Hepatocyte (in vitro differentiated cells): ENCODE measurements around the gene AGFG1. TPM values are rescaled to one million over a fixed set of nuclear protein-coding genes. Genes with fewer than 3 reads are reported as not detected.
A peak's percentile ranks its signal among the peaks of the same experiment; 100 is the strongest.

ENCODE experiments used
- DNase-seq: peaks from one replicate; pipeline ENCODE4 v3.0.0-alpha.2; 2016; ENCODE audit warnings: low spot score
- H2AFZ ChIP-seq: fragments of 200-600 bp; sonication (generic); 2 replicates; pipeline ENCODE4 v1.6.0; 2016; ENCODE audit warnings: antibody characterized with exemption, mild to moderate bottlenecking
- H3K27ac ChIP-seq: fragments of 200-600 bp; sonication (generic); 2 replicates; pipeline ENCODE4 v1.5.1; 2016; ENCODE audit warnings: mild to moderate bottlenecking
- H3K27me3 ChIP-seq: fragments of 200-600 bp; sonication (generic); 2 replicates; pipeline ENCODE4 v1.6.1; 2016
- H3K36me3 ChIP-seq: fragments of 200-600 bp; sonication (generic); replicated peaks from 2 replicates; pipeline ENCODE4 v1.5.1; 2016; ENCODE audit warnings: low read depth; ENCODE audit not compliant: insufficient read depth
- H3K4me1 ChIP-seq: fragments of 200-600 bp; sonication (generic); 2 replicates; pipeline ENCODE4 v1.5.1; 2016; ENCODE audit warnings: mild to moderate bottlenecking, moderate library complexity; ENCODE audit not compliant: insufficient read depth
- H3K4me2 ChIP-seq: fragments of 200-600 bp; sonication (generic); 2 replicates; pipeline ENCODE4 v1.6.0; 2016
- H3K4me3 ChIP-seq: fragments of 200-600 bp; sonication (generic); 2 replicates; pipeline ENCODE4 v1.5.1; 2016; ENCODE audit warnings: mild to moderate bottlenecking
- H3K79me2 ChIP-seq: fragments of 200-600 bp; sonication (generic); 2 replicates; pipeline ENCODE4 v1.6.0; 2017; ENCODE audit warnings: mild to moderate bottlenecking
- H3K9me2 ChIP-seq: fragments of 200-600 bp; sonication (generic); replicated peaks from 2 replicates; pipeline ENCODE4 v1.6.0; 2017; ENCODE audit warnings: mild to moderate bottlenecking; ENCODE audit not compliant: insufficient read depth
- H3K9me3 ChIP-seq: fragments of 200-600 bp; sonication (generic); 2 replicates; pipeline ENCODE4 v1.5.1; 2016; ENCODE audit warnings: low read depth, mild to moderate bottlenecking
- H4K20me1 ChIP-seq: fragments of 200-600 bp; sonication (generic); 2 replicates; pipeline ENCODE4 v1.6.0; 2016; ENCODE audit warnings: mild to moderate bottlenecking; ENCODE audit not compliant: insufficient read depth, poor library complexity, severe bottlenecking
- EZH2 ChIP-seq: fragments of 200-600 bp; sonication (generic); IDR thresholded peaks from 2 replicates; pipeline ENCODE4 v1.6.1; 2016; ENCODE audit warnings: antibody characterized with exemption, mild to moderate bottlenecking, borderline replicate concordance
- EZH2phosphoT487 ChIP-seq: fragments of 200-600 bp; sonication (generic); IDR thresholded peaks from one replicate; pipeline ENCODE4 v1.6.1; 2018; ENCODE audit warnings: antibody characterized with exemption, mild to moderate bottlenecking, low read depth, moderate library complexity; ENCODE audit not compliant: unreplicated experiment, severe bottlenecking
- WGBS: methylation state at CpG from one replicate; pipeline ENCODE4 v1.1.6; 2016; ENCODE audit warnings: low lambda C conversion rate; ENCODE audit errors: missing lambda C conversion rate; 5-methylcytosine and 5-hydroxymethylcytosine counted together
- polyA plus RNA-seq: library from polyadenylated mRNA; unstranded; fragments of >200 nt; fragmentation: Nextera tagmentation; extraction: Ambion mirVana; gene quantifications from 2 replicates; pipeline ENCODE4 v1.2.1, GENCODE V29; 2016
- total RNA-seq: library from RNA; depleted of rRNA; stranded (reverse); fragments of >200 nt; gene quantifications from 2 replicates; pipeline ENCODE4 v1.2.3, GENCODE V29; 2014
- TF ChIP-seq, protein P1 (sequence below): fragments of 200-600 bp; sonication (generic); IDR thresholded peaks from 2 replicates; pipeline ENCODE4 v1.5.1; 2016; ENCODE audit warnings: antibody characterized with exemption, mild to moderate bottlenecking; ENCODE audit not compliant: poor library complexity

The AGFG1 gene
- total and polyA plus RNA-seq, 2 experiments from 2014 or later = 62.4 to 91.6 TPM

DNA sequence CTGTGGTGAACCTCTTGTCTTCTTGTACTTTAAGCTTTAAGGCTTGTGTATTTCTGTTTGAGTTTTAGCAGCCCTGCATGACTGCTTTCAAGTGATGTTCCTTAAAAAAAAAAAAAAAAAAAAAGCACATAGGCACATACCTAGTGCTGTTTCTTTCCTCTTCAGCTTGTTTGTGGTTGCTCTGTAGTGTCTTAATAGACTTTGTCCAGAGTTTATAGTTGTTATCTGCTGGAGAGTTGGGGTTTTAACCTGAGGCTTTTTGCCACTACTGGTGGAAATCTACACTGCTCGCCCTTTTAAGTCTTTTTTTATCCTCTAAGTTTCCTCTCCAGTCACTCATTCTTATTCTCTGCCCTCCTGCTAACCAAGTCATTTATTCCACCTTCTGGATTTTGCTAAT lies 34.5 kb downstream of the AGFG1 start:
- 47% methylated on average over 1 of the region's 1 CpG for WGBS
- Histone ChIP-seq H3K79me2 (peaks cover 98% of the 10 kb centered on the region), H3K36me3 (no peaks in the 10 kb centered on the region), H3K9me2 (no peaks in the 10 kb centered on the region), H3K4me3 (no peak overlapping the region), H3K9me3 (no peaks in the 10 kb centered on the region), H4K20me1 (peaks cover 81% of the 10 kb centered on the region), H3K4me2 (peak overlapping the region; percentile 63), H2AFZ (no peak overlapping the region), H3K27me3 (no peaks in the 10 kb centered on the region), H3K27ac (peak overlapping the region; percentile 74), H3K4me1 (peaks cover 43% of the 10 kb centered on the region)
- no peak for TF ChIP-seq EZH2phosphoT487
- TF ChIP-seq, protein P1, sequence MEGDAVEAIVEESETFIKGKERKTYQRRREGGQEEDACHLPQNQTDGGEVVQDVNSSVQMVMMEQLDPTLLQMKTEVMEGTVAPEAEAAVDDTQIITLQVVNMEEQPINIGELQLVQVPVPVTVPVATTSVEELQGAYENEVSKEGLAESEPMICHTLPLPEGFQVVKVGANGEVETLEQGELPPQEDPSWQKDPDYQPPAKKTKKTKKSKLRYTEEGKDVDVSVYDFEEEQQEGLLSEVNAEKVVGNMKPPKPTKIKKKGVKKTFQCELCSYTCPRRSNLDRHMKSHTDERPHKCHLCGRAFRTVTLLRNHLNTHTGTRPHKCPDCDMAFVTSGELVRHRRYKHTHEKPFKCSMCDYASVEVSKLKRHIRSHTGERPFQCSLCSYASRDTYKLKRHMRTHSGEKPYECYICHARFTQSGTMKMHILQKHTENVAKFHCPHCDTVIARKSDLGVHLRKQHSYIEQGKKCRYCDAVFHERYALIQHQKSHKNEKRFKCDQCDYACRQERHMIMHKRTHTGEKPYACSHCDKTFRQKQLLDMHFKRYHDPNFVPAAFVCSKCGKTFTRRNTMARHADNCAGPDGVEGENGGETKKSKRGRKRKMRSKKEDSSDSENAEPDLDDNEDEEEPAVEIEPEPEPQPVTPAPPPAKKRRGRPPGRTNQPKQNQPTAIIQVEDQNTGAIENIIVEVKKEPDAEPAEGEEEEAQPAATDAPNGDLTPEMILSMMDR = no peak
- TF ChIP-seq EZH2 = no peak
- peak; percentile 11 for DNase-seq

DNA sequence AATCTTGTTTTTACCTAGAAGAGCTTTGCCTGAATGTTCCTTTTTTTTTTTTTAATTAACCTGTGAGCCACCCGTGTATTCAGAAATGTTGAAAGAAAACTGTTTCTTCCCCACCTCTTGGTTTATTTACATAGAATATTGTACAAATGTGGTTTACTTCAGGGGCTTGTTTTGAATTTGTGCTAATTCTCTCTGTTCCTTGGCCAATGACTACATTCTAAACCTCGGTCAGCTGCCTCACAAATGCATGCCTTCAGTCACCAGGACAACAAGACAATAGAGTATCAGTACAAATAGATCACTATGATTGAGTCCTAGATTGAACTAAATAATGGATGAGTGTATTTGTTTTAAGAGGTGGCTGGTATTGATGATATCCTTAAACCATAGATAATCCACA lies 36.0 kb downstream of the AGFG1 start:
- no peak overlapping the region for H3K4me3 ChIP-seq
- H3K9me2 ChIP-seq = no peaks in the 10 kb centered on the region
- H3K4me2 ChIP-seq = no peak overlapping the region
- H3K4me1 ChIP-seq = peaks cover 52% of the 10 kb centered on the region
- peaks cover 98% of the 10 kb centered on the region for H3K79me2 ChIP-seq
- 87% methylated on average over 2 of the region's 2 CpGs for whole genome bisulfite sequencing
- no peak for DNase-seq
- H2AFZ ChIP-seq = no peak overlapping the region
- TF ChIP-seq EZH2 = no peak
- TF ChIP-seq, protein P1 = no peak
- H3K36me3 ChIP-seq = no peaks in the 10 kb centered on the region
- no peaks in the 10 kb centered on the region for H3K9me3 ChIP-seq
- no peak overlapping the region for H3K27ac ChIP-seq
- peaks cover 89% of the 10 kb centered on the region for H4K20me1 ChIP-seq
- H3K27me3 ChIP-seq = no peaks in the 10 kb centered on the region

DNA sequence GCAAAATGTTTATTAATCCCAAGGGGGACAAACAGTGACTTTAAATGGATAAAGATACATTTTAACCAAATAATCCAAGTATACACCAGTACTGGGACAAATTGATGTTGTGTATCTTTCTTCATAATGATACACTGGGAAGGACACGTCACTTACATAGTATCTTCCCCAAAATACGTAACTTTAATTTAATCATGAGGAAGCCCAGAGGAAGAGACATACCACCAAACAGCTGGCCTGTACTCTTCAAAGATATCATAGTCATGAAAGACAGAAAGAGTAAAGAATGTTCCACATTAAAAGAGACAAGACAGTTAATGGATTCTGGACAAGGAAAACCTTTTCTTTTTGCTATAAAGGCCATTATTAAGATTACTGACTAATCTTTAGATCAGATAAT lies 37.1 kb downstream of the AGFG1 start:
- no peak for DNase-seq
- Histone ChIP-seq H3K9me3 (no peaks in the 10 kb centered on the region), H2AFZ (no peak overlapping the region), H3K27ac (no peak overlapping the region), H3K4me1 (peaks cover 47% of the 10 kb centered on the region), H3K36me3 (no peaks in the 10 kb centered on the region), H3K27me3 (no peaks in the 10 kb centered on the region), H3K9me2 (no peaks in the 10 kb centered on the region), H3K79me2 (peaks cover 98% of the 10 kb centered on the region), H3K4me2 (no peak overlapping the region), H4K20me1 (peaks cover 90% of the 10 kb centered on the region), H3K4me3 (no peak overlapping the region)
- 93% methylated on average over 2 of the region's 2 CpGs for WGBS
- TF ChIP-seq EZH2 = no peak
- no peak for TF ChIP-seq EZH2phosphoT487
- TF ChIP-seq, protein P1 = no peak
